ENCODE measurements around the gene SNAP25. TPM values are rescaled to one million over a fixed set of nuclear protein-coding genes. Genes with fewer than 3 reads are reported as not detected.

The SNAP25 gene
- total RNA-seq, 1 donor from 2014 or later = 5.6 TPM

- H3K9me3 ChIP-seq = no peaks in the 10 kb centered on the region
- no peak overlapping the region for H3K27ac ChIP-seq
Measured at GRCh38 chr20:10336959-10337729, 118.5 kb downstream of the SNAP25 start.

GRCh38 chr20:10338426-10339180 lies 120.0 kb downstream of the SNAP25 start:
- DNase-seq (ENCODE audit: extremely low spot score in 2 of 2) = no peak
- no peaks in the 10 kb centered on the region for H3K36me3 ChIP-seq
- H3K4me1 ChIP-seq = no peaks in the 10 kb centered on the region
- no peaks in the 10 kb centered on the region for H3K9me3 ChIP-seq
- intact Hi-C loops (cut with DNase I) = no loop called here
- no peak overlapping the region for H3K27ac ChIP-seq
- no peak overlapping the region for H3K4me3 ChIP-seq
- no peak for TF ChIP-seq POLR2A (IDR thresholded peaks at IDR 0.05)
- TF ChIP-seq POLR2AphosphoS5 (IDR thresholded peaks at IDR 0.05; ENCODE audit: insufficient read depth in 1 of 2, low read depth in 1 of 2) = no peak
- no peak for TF ChIP-seq CTCF (IDR thresholded peaks at IDR 0.05)
- no peaks in the 10 kb centered on the region for H3K27me3 ChIP-seq

More at GRCh38 chr20:10336959-10337729, 118.5 kb downstream of the SNAP25 start:
- Histone ChIP-seq H3K4me1 (no peaks in the 10 kb centered on the region), H3K27me3 (no peaks in the 10 kb centered on the region), H3K4me3 (no peak overlapping the region), H3K36me3 (no peaks in the 10 kb centered on the region)
- intact Hi-C loops (cut with DNase I) = no loop called here
- TF ChIP-seq CTCF (IDR thresholded peaks at IDR 0.05) = no peak
- DNase-seq (ENCODE audit: extremely low spot score in 2 of 2) = no peak

GRCh38 chr20:10339609-10340008 lies 121.0 kb downstream of the SNAP25 start:
- no peak overlapping the region for H3K4me3 ChIP-seq
- intact Hi-C loops (cut with DNase I) = no loop called here

GRCh38 chr20:10342152-10342551 lies 123.5 kb downstream of the SNAP25 start:
- H3K27me3 ChIP-seq = no peaks in the 10 kb centered on the region
- H3K9me3 ChIP-seq = no peaks in the 10 kb centered on the region
- intact Hi-C loops (cut with DNase I) = no loop called here
- no peaks in the 10 kb centered on the region for H3K36me3 ChIP-seq
- no peak overlapping the region for H3K27ac ChIP-seq
- H3K4me3 ChIP-seq = no peak overlapping the region
- TF ChIP-seq POLR2A (IDR thresholded peaks at IDR 0.05) (no peak), CTCF (IDR thresholded peaks at IDR 0.05) (no peak), POLR2AphosphoS5 (IDR thresholded peaks at IDR 0.05; ENCODE audit: insufficient read depth in 1 of 2, low read depth in 1 of 2) (no peak)
- no peak for DNase-seq (ENCODE audit: extremely low spot score in 2 of 2)
- no peaks in the 10 kb centered on the region for H3K4me1 ChIP-seq

More at GRCh38 chr20:10339609-10340008, 121.0 kb downstream of the SNAP25 start:
- DNase-seq (ENCODE audit: extremely low spot score in 2 of 2) = no peak
- Histone ChIP-seq H3K27ac (no peak overlapping the region), H3K4me1 (no peaks in the 10 kb centered on the region), H3K27me3 (no peaks in the 10 kb centered on the region), H3K36me3 (no peaks in the 10 kb centered on the region), H3K9me3 (no peaks in the 10 kb centered on the region)
- TF ChIP-seq CTCF (IDR thresholded peaks at IDR 0.05) (no peak), POLR2A (IDR thresholded peaks at IDR 0.05) (no peak), POLR2AphosphoS5 (IDR thresholded peaks at IDR 0.05; ENCODE audit: insufficient read depth in 1 of 2, low read depth in 1 of 2) (no peak)

GRCh38 chr20:10344953-10345352 lies 126.3 kb downstream of the SNAP25 start:
- H3K4me1 ChIP-seq = no peaks in the 10 kb centered on the region
- TF ChIP-seq CTCF (IDR thresholded peaks at IDR 0.05) (no peak), POLR2AphosphoS5 (IDR thresholded peaks at IDR 0.05; ENCODE audit: insufficient read depth in 1 of 2, low read depth in 1 of 2) (no peak), POLR2A (IDR thresholded peaks at IDR 0.05) (no peak)
- intact Hi-C loops (cut with DNase I) = no loop called here

More at GRCh38 chr20:10344953-10345352, 126.3 kb downstream of the SNAP25 start:
- no peak overlapping the region for H3K27ac ChIP-seq
- no peak for DNase-seq (ENCODE audit: extremely low spot score in 2 of 2)
- H3K27me3 ChIP-seq = no peaks in the 10 kb centered on the region
- H3K4me3 ChIP-seq = no peak overlapping the region
- H3K9me3 ChIP-seq = no peaks in the 10 kb centered on the region
- H3K36me3 ChIP-seq = no peaks in the 10 kb centered on the region

All from vagina (tissue), 2 donors.